Muscle layer of colon (tissue), 2 donors: ENCODE measurements around the gene HECTD1.
A peak's percentile ranks its signal among the peaks of the same experiment; 100 is the strongest.
"Not testable (repeated sequence)": the region's sequence is repeated elsewhere in the genome, so short reads cannot be mapped to it uniquely, and the experiment has no call there.

Experiments used
- H3K27ac ChIP-seq: one replicate; pipeline ENCODE4 v1.7.0; 2013; ENCODE audit warnings: low read depth, mild to moderate bottlenecking, low read length, moderate library complexity
- H3K27me3 ChIP-seq, 2 donors: one replicate each; pipeline ENCODE4 v1.7.0; 2013; ENCODE audit warnings: low read length in 2 of 2, mild to moderate bottlenecking in 2 of 2; ENCODE audit not compliant: insufficient read depth in 2 of 2, control insufficient read depth in 1 of 2
- H3K36me3 ChIP-seq: one replicate; pipeline ENCODE4 v1.7.0; 2013; ENCODE audit warnings: mild to moderate bottlenecking, low read length; ENCODE audit not compliant: insufficient read depth
- H3K4me1 ChIP-seq: one replicate; pipeline ENCODE4 v1.7.0; 2013; ENCODE audit warnings: mild to moderate bottlenecking, low read length; ENCODE audit not compliant: insufficient read depth
- H3K4me3 ChIP-seq, 2 donors: one replicate each; pipeline ENCODE4 v1.7.0; 2013; ENCODE audit warnings: low read length in 2 of 2, low read depth in 1 of 2, mild to moderate bottlenecking in 1 of 2, moderate library complexity in 1 of 2
- H3K9ac ChIP-seq: one replicate; pipeline ENCODE4 v1.7.0; 2013; ENCODE audit warnings: low read length
- H3K9me3 ChIP-seq: one replicate; pipeline ENCODE4 v1.7.0; 2013; ENCODE audit warnings: mild to moderate bottlenecking, low read length
- donor health status: abdominal sarcoma.
- donor health status: Adenocarcinoma of cecum.

The HECTD1 gene

GRCh38 chr14:31207755-31208545 is at the start of gene HECTD1:
Gene HECTD1, minus strand, starts transcription at chr14:31207793. Its CDS starts 1,857 bp downstream, at chr14:31205936.
- H3K27ac ChIP-seq = peak within 1 kb of the TSS; percentile 98
- H3K36me3 ChIP-seq = no peaks in the 10 kb centered on the region
- no peaks in the 10 kb centered on the region for H3K27me3 ChIP-seq
- peak within 1 kb of the TSS; percentile 73 to 90 for H3K4me3 ChIP-seq
- H3K9me3 ChIP-seq = no peaks in the 10 kb centered on the region
- H3K9ac ChIP-seq = peak within 1 kb of the TSS; percentile 81
- H3K4me1 ChIP-seq = peaks cover 16% of the 10 kb centered on the region

DNA sequence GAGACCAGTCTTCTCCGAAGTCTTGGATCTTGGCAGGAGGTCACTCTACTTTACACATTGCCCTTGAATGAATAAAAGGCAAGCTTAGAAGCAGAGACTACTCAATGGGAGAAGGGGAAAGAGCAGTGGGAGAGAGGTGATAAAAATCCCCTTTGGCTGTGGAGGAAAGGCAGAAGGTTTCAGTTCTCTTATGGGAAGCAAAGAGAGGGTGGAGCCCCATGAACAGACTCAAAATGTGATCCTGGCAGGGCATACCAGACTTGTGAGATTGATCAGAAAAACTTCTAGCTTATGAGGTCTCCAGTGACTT is 49.6 kb upstream of the HECTD1 start:
- Histone ChIP-seq H3K4me3 (no peak overlapping the region), H3K9ac (no peak overlapping the region), H3K27me3 (no peaks in the 10 kb centered on the region), H3K9me3 (no peaks in the 10 kb centered on the region), H3K4me1 (no peaks in the 10 kb centered on the region), H3K36me3 (no peaks in the 10 kb centered on the region), H3K27ac (no peak overlapping the region)

GRCh38 chr14:31256534-31257243 is 49.1 kb upstream of the HECTD1 start:
- Histone ChIP-seq H3K9me3 (no peaks in the 10 kb centered on the region), H3K36me3 (no peaks in the 10 kb centered on the region), H3K9ac (no peak overlapping the region), H3K4me3 (no peak overlapping the region), H3K27ac (no peak overlapping the region), H3K4me1 (no peaks in the 10 kb centered on the region), H3K27me3 (no peaks in the 10 kb centered on the region)

- H3K36me3 ChIP-seq, H3K4me1 ChIP-seq: not testable (repeated sequence)
Measured at GRCh38 chr14:31255918-31256317, 48.3 kb upstream of the HECTD1 start.

GRCh38 chr14:31255286-31255685 is 47.7 kb upstream of the HECTD1 start:
- no peaks in the 10 kb centered on the region for H3K27me3 ChIP-seq
- H3K9ac ChIP-seq = no peak overlapping the region
- H3K4me1 ChIP-seq = no peaks in the 10 kb centered on the region
- no peak overlapping the region for H3K4me3 ChIP-seq
- no peak overlapping the region for H3K27ac ChIP-seq
- no peaks in the 10 kb centered on the region for H3K36me3 ChIP-seq
- H3K9me3 ChIP-seq = no peaks in the 10 kb centered on the region

More at GRCh38 chr14:31255918-31256317, 48.3 kb upstream of the HECTD1 start:
- H3K4me3 ChIP-seq, H3K9me3 ChIP-seq, H3K27me3 ChIP-seq, H3K9ac ChIP-seq, H3K27ac ChIP-seq: not testable (repeated sequence)

DNA sequence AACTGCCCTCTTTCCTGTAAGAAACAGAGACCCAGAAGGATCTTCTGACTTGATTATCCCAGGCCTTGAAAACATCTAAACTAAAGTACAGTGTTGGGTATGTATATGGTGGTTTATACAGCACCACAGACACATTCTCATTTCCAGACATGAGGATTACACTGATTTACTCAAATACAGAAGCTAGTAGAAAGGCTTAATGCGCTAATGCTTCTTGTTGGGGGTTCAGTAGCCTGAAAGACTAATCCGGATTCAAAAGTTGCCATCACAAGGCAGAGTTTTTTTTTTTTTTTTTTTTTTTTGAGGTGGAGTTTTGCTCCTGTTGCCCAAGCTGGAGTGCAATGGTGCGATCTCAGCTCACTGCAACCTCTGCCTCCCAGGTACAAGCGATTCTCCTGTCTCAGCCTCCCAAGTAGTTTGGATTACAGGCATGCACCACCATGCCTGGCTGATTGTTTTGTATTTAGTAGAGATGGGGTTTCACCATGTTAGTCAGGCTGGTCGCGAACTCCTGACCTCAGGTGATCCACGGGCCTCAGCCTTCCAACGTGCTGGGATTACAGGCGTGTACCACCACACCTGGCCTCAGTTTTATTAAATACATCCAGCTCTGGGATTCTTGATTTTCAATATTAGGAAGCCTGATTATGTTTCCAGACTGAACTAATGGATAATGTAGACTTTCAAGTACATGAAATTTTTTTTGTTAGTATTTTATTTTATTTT is 46.3 kb upstream of the HECTD1 start:
- Histone ChIP-seq H3K36me3 (no peaks in the 10 kb centered on the region), H3K9ac (no peak overlapping the region), H3K27me3 (no peaks in the 10 kb centered on the region), H3K9me3 (no peaks in the 10 kb centered on the region), H3K27ac (no peak overlapping the region), H3K4me1 (no peaks in the 10 kb centered on the region), H3K4me3 (no peak overlapping the region)

DNA sequence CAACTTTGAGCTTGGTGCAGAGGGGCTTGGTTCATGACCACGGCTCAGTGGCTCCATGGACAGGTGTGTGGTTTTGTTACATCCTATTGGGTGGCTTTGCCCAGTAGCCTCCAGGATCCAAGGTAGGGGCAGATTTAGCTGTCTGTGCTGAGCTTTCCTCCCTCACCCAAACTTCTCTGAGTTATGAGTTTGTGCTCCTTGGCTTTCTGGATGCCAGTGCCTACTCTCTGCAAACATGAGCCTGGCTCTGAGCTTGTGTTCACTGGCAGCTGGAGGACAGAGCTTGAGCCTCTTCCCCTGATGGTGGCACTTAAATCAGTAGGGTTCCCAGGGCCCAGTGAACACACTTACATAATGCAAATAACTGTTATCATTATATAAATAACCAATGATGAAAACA is 45.3 kb upstream of the HECTD1 start:
- H3K4me1 ChIP-seq = no peaks in the 10 kb centered on the region
- no peak overlapping the region for H3K4me3 ChIP-seq
- H3K36me3 ChIP-seq = no peaks in the 10 kb centered on the region
- H3K27ac ChIP-seq = no peak overlapping the region
- H3K9ac ChIP-seq = no peak overlapping the region
- no peaks in the 10 kb centered on the region for H3K27me3 ChIP-seq
- no peaks in the 10 kb centered on the region for H3K9me3 ChIP-seq

GRCh38 chr14:31251028-31251958 is 43.7 kb upstream of the HECTD1 start:
- no peaks in the 10 kb centered on the region for H3K27me3 ChIP-seq
- no peak overlapping the region for H3K27ac ChIP-seq
- no peaks in the 10 kb centered on the region for H3K4me1 ChIP-seq
- no peaks in the 10 kb centered on the region for H3K36me3 ChIP-seq
- no peak overlapping the region for H3K9ac ChIP-seq
- H3K9me3 ChIP-seq = no peaks in the 10 kb centered on the region
- H3K4me3 ChIP-seq = no peak overlapping the region

DNA sequence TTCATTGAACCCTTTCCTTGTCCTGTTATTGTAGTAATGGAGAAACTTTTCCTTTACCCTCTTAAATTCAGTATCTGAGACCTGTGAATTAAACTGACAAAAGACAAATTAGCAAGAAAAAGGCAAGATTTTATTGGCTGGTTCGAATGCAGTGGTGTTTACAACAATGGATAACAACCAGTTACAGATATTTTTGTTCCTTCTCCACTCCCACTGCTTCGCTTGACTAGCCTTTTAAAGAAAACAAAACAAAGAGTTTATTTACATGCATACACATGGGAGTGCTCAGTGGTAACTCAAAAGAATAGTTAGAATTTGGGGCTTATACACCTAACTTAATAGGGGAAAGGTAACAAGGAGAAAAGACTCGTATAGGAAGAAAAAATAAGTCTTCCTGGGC is 37.0 kb upstream of the HECTD1 start:
- Histone ChIP-seq H3K27ac (no peak overlapping the region), H3K9me3 (no peaks in the 10 kb centered on the region)

GRCh38 chr14:31243860-31244259 is 36.3 kb upstream of the HECTD1 start:
- Histone ChIP-seq H3K9me3 (no peaks in the 10 kb centered on the region), H3K27me3 (no peaks in the 10 kb centered on the region), H3K4me1 (peaks cover 13% of the 10 kb centered on the region), H3K4me3 (no peak overlapping the region), H3K9ac (no peak overlapping the region), H3K27ac (no peak overlapping the region), H3K36me3 (no peaks in the 10 kb centered on the region)

More for the DNA sequence above, 37.0 kb upstream of the HECTD1 start:
- no peak overlapping the region for H3K9ac ChIP-seq
- no peaks in the 10 kb centered on the region for H3K27me3 ChIP-seq
- no peaks in the 10 kb centered on the region for H3K36me3 ChIP-seq
- peaks cover 13% of the 10 kb centered on the region for H3K4me1 ChIP-seq
- no peak overlapping the region for H3K4me3 ChIP-seq
